ENCODE data around the gene CHN1. TPM values are rescaled to one million over a fixed set of nuclear protein-coding genes. Genes with fewer than 3 reads are reported as not detected.

Gene CHN1
- total RNA-seq, 1 donor from 2014 or later = 1.8 TPM

DNA sequence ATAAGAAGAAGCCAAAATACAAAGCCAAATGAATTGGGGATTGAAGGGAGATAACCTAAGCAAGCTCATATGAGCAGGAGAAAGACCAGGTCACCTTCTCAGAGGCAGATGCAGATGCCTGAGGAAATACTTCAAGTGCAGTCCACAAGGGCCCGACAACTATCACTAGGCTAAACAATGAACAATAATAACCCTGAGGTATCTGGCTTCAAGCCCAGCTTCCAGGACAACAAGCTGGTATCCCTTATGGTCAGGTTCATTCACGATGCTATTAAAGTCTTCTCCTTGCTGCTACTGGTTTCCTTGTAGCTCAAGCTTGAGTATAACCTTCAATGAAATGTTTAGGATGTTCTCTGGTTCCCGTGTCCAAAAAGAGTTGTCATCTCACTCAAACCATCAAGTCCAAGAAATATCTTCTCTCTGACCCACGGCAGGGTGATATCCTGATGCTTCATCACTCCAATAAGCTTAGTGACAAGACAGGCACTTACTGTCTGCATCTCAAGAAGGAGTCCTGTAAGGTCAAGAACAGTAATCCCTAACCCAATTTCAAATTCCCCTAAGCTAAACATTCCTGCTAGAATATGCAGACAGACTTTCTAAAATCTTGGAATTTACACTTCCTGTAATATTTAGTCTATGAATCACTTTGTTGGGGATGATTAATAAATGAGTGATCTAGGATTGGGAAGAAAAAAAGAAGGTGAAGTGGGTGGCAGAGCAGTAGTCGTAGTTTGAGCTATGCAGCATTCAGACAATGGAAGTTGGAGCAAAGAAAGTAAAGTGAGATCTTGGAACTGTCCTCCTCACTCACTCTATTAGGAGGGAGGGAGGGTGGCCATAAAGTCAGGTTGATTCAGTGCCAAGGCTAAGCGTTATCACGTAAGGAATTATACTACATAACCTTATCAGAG lies 33.1 kb downstream of the CHN1 start:
- no peak for ATAC-seq

GRCh38 chr2:174970092-174970491 lies 35.1 kb downstream of the CHN1 start:
- no peak for ATAC-seq

DNA sequence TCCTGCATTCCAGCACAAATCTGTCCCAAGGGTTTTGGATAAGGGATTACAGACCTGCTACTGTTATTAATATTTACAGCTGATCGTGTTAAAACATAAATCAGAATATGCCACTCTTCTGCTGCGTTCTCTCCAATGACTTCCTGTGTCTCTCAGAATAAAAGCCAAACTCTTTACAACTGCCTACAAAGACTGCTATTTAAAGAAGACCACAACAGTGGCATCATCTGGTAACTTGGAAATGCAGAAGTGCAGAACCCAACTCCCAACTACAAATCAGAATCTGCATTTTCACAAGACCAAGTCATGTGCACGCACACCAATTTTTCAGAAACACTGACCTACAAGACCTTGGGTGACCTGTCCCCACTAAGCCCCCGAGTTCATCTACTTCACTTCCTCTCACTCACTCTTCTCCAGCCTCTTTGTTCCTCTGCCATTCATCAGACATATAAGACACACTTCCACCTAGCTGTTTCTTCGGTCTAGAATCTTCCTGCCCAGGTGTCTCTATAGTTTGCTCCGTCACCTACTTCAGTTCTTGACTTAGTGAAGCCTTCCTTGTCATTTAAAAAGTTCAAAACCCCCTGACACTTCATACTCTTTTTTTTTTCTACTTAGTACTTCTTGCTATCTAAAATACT lies 36.0 kb downstream of the CHN1 start:
- no peak for ATAC-seq

GRCh38 chr2:174967691-174968260 lies 37.4 kb downstream of the CHN1 start:
- ATAC-seq = no peak

GRCh38 chr2:174967086-174967485 lies 38.1 kb downstream of the CHN1 start:
- no peak for ATAC-seq

DNA sequence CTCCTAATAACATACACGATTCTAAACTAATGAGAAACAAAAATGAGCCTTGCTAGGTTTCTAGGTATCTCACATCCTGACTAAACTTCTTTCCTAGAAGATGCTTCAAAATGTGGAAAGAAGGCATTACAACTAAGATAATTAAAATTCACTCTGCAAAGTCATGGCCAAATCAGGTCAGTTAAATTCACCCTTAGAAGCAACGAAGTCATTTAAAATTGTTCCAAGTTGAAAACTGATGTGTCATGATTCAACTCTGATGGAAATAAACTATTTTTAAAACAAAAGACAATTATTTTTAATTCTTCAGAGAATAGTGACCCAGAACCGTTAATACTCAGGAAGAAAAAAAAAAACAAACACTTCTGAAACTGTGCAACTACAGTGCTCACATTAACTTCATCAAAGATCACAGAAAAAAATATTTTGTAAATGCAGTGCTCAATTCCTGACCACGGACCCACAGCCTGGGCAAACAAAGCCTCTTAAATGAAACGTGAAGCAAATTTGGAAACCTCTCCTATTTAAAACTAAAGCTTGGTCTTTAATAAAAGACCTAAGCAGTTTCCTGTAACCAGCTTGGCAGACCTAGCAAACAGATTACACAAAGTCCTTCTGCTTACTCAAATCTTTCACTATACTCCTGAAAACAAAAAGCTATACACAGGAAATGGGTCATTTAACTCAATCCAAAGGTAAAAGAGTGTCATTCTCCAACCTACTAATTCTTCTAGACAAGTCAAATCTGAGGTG lies 39.0 kb downstream of the CHN1 start:
- ATAC-seq = no peak

DNA sequence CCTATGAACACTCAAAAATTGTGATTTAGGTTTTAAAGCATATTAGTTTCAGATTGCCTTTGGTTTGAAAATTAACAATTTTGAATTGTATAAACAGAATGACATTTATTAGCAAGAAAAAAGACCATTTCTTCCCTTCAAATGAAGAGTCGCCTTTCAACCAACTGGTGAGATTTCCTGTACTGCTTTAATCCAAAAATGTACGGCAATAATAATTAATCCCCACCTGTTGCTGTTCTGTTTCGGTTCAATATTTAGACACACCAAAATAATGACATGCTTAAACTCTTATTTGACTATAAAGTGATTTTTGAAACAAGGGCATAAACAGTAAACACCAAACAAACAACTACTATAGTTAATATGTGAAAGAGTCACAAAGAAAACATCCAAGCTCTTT lies 39.6 kb downstream of the CHN1 start:
- no peak for ATAC-seq

- no peak for ATAC-seq
Observed at GRCh38 chr2:174964404-174964803, 40.8 kb downstream of the CHN1 start.

GRCh38 chr2:174963437-174964400 lies 41.5 kb downstream of the CHN1 start:
- no peak for ATAC-seq

DNA sequence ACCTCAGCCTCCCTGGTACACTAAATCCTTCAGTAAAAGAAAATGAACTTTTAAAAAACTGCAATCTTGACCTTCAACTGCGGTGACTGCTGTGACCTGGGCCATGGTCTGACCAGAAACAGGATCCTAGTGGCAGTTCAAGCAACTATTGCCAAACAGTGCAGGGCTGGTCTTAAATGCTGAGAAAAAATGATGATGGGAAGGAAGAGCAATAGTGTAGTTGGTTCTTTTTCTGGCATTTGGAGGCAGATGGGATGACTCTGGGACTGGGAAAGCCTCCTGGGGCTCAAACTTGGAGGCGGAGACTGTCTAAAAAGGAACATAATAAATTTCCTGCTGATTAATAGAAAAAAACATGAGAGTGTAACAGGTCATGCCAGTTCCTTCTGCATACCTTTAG lies 45.4 kb downstream of the CHN1 start:
- ATAC-seq = no peak

DNA sequence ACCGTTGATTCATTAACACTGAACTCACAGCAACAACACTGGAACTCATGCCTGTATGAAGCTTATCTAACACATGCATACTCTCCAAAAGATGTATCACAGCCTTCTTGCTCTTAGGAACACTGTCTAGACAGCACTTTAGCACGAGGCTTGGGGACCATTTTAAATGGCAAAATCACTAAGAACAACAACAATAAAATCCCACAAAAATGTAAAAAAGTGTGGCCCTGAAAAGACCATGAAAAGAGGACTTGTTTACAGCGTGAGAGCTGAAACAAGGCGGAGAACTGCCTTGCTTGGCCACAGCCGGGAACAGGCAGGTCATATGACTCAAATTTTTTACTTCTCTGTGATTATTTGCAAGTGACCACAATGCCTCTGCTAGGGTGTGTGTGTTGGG lies 48.1 kb downstream of the CHN1 start:
- ATAC-seq = no peak

GRCh38 chr2:174952607-174953006 lies 52.6 kb downstream of the CHN1 start:
- no peak for ATAC-seq

- ATAC-seq = no peak
Observed at GRCh38 chr2:174951745-174952144, 53.4 kb downstream of the CHN1 start.

DNA sequence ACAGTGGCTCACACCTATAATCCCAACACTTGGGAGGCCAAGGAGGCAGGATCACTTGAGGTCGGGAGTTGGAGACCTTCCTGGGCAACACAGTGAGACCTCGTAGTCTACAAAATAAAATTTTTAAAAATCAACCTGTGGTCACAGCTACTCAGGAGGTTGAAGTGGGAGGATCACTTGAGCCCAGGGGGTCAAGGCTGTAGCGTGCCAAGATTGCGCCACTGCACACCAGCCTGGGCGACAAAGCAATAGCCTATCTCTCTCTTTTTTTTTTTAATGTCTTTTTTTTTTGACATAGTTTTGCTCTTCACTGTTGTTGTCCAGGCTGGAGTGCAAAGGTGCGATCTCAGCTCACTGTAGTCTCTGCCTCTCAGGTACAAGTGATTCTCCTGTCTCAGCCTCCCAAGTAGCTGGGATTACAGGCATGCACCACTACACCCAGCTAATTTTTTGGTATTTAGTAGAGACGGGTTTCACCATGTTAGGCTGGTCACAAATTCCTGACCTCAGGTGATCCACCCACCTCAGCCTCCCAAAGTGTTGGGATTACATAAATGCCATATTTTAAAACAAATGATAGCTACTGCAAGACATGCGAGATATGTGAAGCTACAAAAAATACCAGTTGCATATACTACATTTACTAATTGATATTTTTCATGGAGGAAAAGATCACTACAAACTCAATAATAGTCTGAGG lies 55.0 kb downstream of the CHN1 start:
- no peak for ATAC-seq

DNA sequence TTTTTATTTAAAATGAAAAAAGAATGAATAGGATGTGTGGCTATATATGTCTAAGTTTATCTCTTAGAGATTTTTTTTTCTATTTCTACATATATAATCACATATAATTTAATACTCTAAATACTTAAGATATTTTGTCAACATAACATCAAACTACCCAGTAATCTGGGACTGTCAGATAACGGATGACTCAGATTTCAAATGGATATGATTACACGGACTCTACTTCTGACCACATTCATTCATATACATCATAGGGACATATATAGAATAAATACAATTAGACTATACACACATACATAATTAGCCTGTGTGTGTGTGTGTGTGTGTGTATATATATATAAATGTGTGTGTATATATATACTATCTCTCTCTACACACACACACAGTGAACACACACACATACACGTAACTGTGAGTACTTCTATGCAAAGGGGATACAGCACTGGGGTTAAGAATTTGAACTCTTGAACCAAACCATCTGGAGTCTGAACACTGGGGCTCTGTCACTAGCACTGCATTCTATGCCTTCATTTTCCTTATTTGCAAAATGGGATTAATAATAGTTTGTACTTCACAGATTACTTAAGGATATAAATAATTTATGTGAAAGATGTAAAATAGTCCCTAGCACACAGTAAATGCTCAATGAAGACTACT lies 59.5 kb downstream of the CHN1 start:
- ATAC-seq = no peak

DNA sequence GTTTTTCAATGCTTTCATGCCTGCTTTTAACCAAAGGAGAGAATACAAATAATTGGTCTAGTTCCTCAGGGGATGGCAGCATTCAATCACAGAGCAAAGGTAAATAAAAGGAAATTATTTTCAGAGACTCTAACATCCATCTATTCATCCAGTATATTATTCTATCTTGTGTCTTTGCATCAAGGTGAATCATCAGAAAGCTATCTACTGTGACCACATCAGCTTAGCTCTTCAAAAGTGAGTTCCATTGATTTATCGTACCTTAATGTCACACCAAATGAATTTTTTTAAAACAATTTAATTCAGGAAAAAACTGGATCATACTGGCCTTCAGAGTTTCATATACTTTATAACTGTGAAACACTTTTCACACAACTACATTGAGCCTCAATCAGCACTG lies 66.1 kb downstream of the CHN1 start:
- ATAC-seq = no peak

GRCh38 chr2:174931724-174932123 lies 73.5 kb downstream of the CHN1 start:
- no peak for ATAC-seq

- no peak for ATAC-seq
Observed at GRCh38 chr2:174929786-174930185, 75.4 kb downstream of the CHN1 start.

DNA sequence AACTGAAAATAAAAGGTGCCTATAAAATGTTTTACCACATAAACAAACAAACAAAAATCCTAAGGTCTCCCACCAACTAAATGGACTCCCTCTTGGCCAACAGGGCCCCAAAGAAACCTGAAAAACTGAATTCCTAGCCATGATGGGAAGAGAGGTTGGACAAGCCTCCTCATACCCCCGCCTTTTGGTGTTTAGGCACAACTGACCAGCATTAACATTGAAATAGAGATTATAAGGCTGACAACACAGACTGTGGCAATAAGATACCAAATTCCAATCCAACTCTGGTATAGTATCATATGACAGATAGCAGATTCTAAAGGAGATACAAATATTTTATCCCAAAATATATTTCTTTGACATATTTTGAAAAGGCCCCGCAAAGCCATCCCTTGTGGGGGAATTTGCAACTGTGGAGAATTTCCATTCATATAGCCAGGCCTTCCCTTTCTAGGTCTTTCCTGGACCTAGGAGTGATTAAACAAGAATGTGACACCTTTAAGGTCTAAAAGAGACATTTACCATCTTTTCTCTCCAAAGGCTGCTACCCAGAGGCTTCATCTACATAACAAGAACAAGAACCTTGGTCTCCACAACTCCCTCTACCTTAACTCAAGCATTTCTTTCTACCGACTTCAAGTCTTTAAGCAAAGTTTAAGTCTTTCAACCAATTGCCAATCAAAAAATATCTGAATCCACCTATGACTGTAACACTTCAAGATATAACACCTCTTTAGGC lies 80.0 kb downstream of the CHN1 start:
- ATAC-seq = no peak
